K562 (cell line): ENCODE results near the gene NTM. TPM values are rescaled to one million over a fixed set of nuclear protein-coding genes. Genes with fewer than 3 reads are reported as not detected.

Experiments
- ATAC-seq: fragments of 200-7000 bp; cut with Tn5 transposase; 3 replicates; pipeline ENCODE4 v1.9.1; 2020; ENCODE audit warnings: moderate library complexity
- BruUV-seq: library from RNA; stranded (reverse); fragments of 400-500 nt; replicated peaks from 2 replicates; lab custom pipeline; 2021; lab: Mats Ljungman, UMichigan
- CTCF ChIA-PET: fragments of 300-600 bp; formaldehyde crosslinking; extraction: SDS; loops from one replicate; lab custom pipeline; 2021; ENCODE audit warnings: low intra/inter-chr PET ratio; lab: Yijun Ruan, JAX
- POLR2A ChIA-PET: fragments of 300-600, 350-650 bp; sonication (Branson Sonifier 250); formaldehyde crosslinking; extraction: SDS; loops from one replicate; lab custom pipeline; 2021; ENCODE audit warnings: antibody characterized with exemption, inconsistent platforms; lab: Yijun Ruan, JAX
- DNase-seq, 4 experiments: peaks; one replicate each; pipeline versions ENCODE4 v3.0.0 to v3.0.0-alpha.2; 2011 to 2018; ENCODE audit warnings: low spot score in 3 of 4, mixed read lengths in 3 of 4; ENCODE audit errors: extremely low read depth in 1 of 4
- FAIRE-seq: peaks from 2 replicates; lab custom pipeline; 2011; peaks lifted over from hg19 to GRCh38; lab: Jason Lieb, UNC
- H2AFZ ChIP-seq: 2 replicates; pipeline ENCODE4 v1.6.0; 2011; ENCODE audit warnings: low read depth, low read length, control low read depth, inconsistent platforms
- H3K27ac ChIP-seq: fragments of 200-600 bp; 3 replicates; pipeline ENCODE4 v1.8.0; 2011; ENCODE audit warnings: low read depth, mild to moderate bottlenecking, control low read depth, inconsistent platforms, low read length, moderate library complexity, mixed read lengths; ENCODE audit errors: extremely low read depth
- H3K27me3 ChIP-seq, 2 experiments: fragments of 300-600 bp in 1 of 2; 2 replicates in 1 of 2; 3 replicates in 1 of 2; pipeline versions ENCODE4 v1.6.0 to v1.8.0; 2011; ENCODE audit warnings: inconsistent platforms in 2 of 2, low read length in 2 of 2, mild to moderate bottlenecking in 1 of 2, mixed read lengths in 1 of 2, moderate library complexity in 1 of 2; ENCODE audit not compliant: control insufficient read depth in 2 of 2, insufficient read depth in 2 of 2
- H3K36me3 ChIP-seq: fragments of 300-600 bp; 3 replicates; pipeline ENCODE4 v1.8.0; 2011; ENCODE audit warnings: mild to moderate bottlenecking, low read length, inconsistent platforms; ENCODE audit not compliant: control insufficient read depth, insufficient read depth
- H3K4me1 ChIP-seq, 2 experiments: fragments of 200-600 bp in 1 of 2; replicated peaks in 1 of 2; 2 replicates in 1 of 2; 3 replicates in 1 of 2; pipeline versions ENCODE4 v1.5.1 to v1.8.0; 2011; ENCODE audit warnings: inconsistent platforms in 2 of 2, low read length in 2 of 2, mild to moderate bottlenecking in 1 of 2, mixed read lengths in 1 of 2, moderate library complexity in 1 of 2; ENCODE audit not compliant: control insufficient read depth in 2 of 2, insufficient read depth in 2 of 2
- H3K4me2 ChIP-seq: 2 replicates; pipeline ENCODE4 v1.6.1; 2011; ENCODE audit warnings: low read length, control low read depth, inconsistent platforms, mixed read lengths; ENCODE audit not compliant: insufficient read depth
- H3K4me3 ChIP-seq: fragments of 200-600 bp; sonication (generic), shearing (Covaris generic); 2 replicates; pipeline ENCODE4 v1.5.1; 2016; ENCODE audit warnings: control low read depth, inconsistent platforms
- H3K79me2 ChIP-seq: fragments of 200-600 bp; 3 replicates; pipeline ENCODE4 v1.8.0; 2011; ENCODE audit warnings: low read length, inconsistent platforms; ENCODE audit not compliant: control insufficient read depth, insufficient read depth
- H3K9ac ChIP-seq, 2 experiments: 2 replicates each; pipeline versions ENCODE4 v1.6.0 to v1.6.1; 2011; ENCODE audit warnings: low read depth in 2 of 2, low read length in 2 of 2, control low read depth in 1 of 2, inconsistent platforms in 1 of 2, mild to moderate bottlenecking in 1 of 2, mixed read lengths in 1 of 2; ENCODE audit not compliant: insufficient read depth in 1 of 2
- H3K9me1 ChIP-seq: one replicate; pipeline ENCODE4 v1.6.0; 2011; ENCODE audit warnings: inconsistent platforms, mild to moderate bottlenecking, low read length, moderate library complexity; ENCODE audit not compliant: control insufficient read depth, insufficient read depth
- H3K9me3 ChIP-seq: replicated peaks from 2 replicates; pipeline ENCODE4 v1.5.1; 2011; ENCODE audit warnings: low read depth, low read length, inconsistent platforms; ENCODE audit not compliant: control insufficient read depth, insufficient read depth
- H4K20me1 ChIP-seq: replicated peaks from 2 replicates; pipeline ENCODE4 v1.6.1; 2011; ENCODE audit warnings: low read length, inconsistent platforms, mixed read lengths; ENCODE audit not compliant: control insufficient read depth, insufficient read depth
- BRF2 ChIP-seq: IDR thresholded peaks from 3 replicates; pipeline ENCODE4 v1.6.1; 2011; ENCODE audit warnings: borderline replicate concordance, mild to moderate bottlenecking; ENCODE audit not compliant: insufficient read length, insufficient read depth
- IFI16 ChIP-seq: fragments of 250-450 bp; sonication (Bioruptor Pico); IDR thresholded peaks from 2 replicates; pipeline ENCODE4 v2.1.2; 2022; ENCODE audit warnings: mild to moderate bottlenecking, inconsistent platforms
- MAZ ChIP-seq, 2 experiments: fragments of 450-650 bp in 1 of 2; sonication (generic) in 1 of 2; formaldehyde crosslinking; IDR thresholded peaks in 1 of 2; conservative IDR thresholded peaks in 1 of 2; 2 replicates each; pipeline versions ENCODE4 v1.4.0 to v1.5.0; 2020; ENCODE audit warnings: mild to moderate bottlenecking in 1 of 2, missing genetic modification reagents in 1 of 2
- TAF15 ChIP-seq: fragments of 200-400 bp; formaldehyde crosslinking; IDR thresholded peaks from 2 replicates; pipeline ENCODE4 v1.6.1; 2017; ENCODE audit warnings: mild to moderate bottlenecking, low read depth, low read length, moderate library complexity
- TAF7 ChIP-seq: fragments of 450-650 bp; IDR thresholded peaks from 2 replicates; pipeline ENCODE4 v1.6.1; 2016; ENCODE audit warnings: missing genetic modification characterization, missing compliant biosample characterization
- ZC3H11A ChIP-seq: IDR thresholded peaks from 2 replicates; pipeline ENCODE4 v1.6.1; 2012; ENCODE audit warnings: low read depth, low read length, improper control_type of control experiment
- ZNF507 ChIP-seq: conservative IDR thresholded peaks from 2 replicates; pipeline ENCODE4 v1.6.1; 2017; ENCODE audit warnings: missing genetic modification characterization, missing compliant biosample characterization
- ZNF77 ChIP-seq: fragments of 250-450 bp; sonication (Bioruptor Pico); IDR thresholded peaks from 2 replicates; pipeline ENCODE4 v1.5.0; 2020
- WGBS: fragments of 100-300 bp; shearing (Covaris generic); methylation state at CpG from one replicate; pipeline ENCODE4 v1.1.6; 2016; ENCODE audit warnings: low coverage, mixed read lengths; ENCODE audit not compliant: insufficient coverage; ENCODE audit errors: missing lambda C conversion rate; 5-methylcytosine and 5-hydroxymethylcytosine counted together
- in situ Hi-C: fragments of 300-500 bp; cut with MboI; formaldehyde crosslinking; loops from 4 replicates; pipeline ENCODE4 v1.15.0; 2018; ENCODE audit warnings: inconsistent platforms, mixed read lengths
- intact Hi-C: fragments of 100-400 bp; cut with micrococcal nuclease; formaldehyde crosslinking; loops from 2 replicates; pipeline ENCODE4 v1.14.2; 2022
- polyA plus RNA-seq, 8 experiments: library from polyadenylated mRNA; depleted of rRNA in 4 of 8; stranded (reverse) in 5 of 8; unstranded in 3 of 8; fragments of >200 nt; fragmentation: Nextera tagmentation in 2 of 8; fragmentation: Illumina TruSeq in 1 of 8; extraction: Ambion mirVana in 2 of 8; extraction: Trizol in 1 of 8; gene quantifications; 2 replicates each; pipeline versions ENCODE4 v1.2.1 to v1.2.3, GENCODE V29; 2011 to 2014; ENCODE audit warnings: inconsistent platforms in 1 of 8, missing spikeins in 1 of 8
- total RNA-seq, 7 experiments: library from RNA; depleted of rRNA in 6 of 7; stranded (reverse); fragments of >200 nt in 6 of 7; fragmentation: Illumina TruSeq in 2 of 7; extraction: Trizol in 2 of 7; gene quantifications; 2 replicates each; pipeline versions ENCODE4 v1.2.1 to v1.2.3, GENCODE V29; 2011 to 2021; ENCODE audit warnings: low replicate concordance in 1 of 7

The NTM gene
- total and polyA plus RNA-seq, 9 of the 15 experiments (the other 6 are each of a cell fraction or from before 2014, with no cell fraction given): not detected

- ChIA-PET CTCF (no interaction called here), POLR2A (no interaction called here)
- ATAC-seq (no peak), DNase-seq (no peak), FAIRE-seq (no peak)
- in situ Hi-C loops: no loop called here
- TF ChIP-seq IFI16: no peak
- TF ChIP-seq TAF15: no peak
- no peak for TF ChIP-seq ZNF507 (tag)
- no peak for TF ChIP-seq ZNF77
- TF ChIP-seq MAZ (CRISPR knock-in tag; conservative IDR thresholded peaks at IDR 0.05 in 1 of 2, IDR thresholded peaks at IDR 0.05 in 1 of 2): no peak
- no peak for TF ChIP-seq BRF2
- TF ChIP-seq ZC3H11A: no peak
- no peak for TF ChIP-seq TAF7
- Histone ChIP-seq H3K27me3 (no peaks in the 10 kb centered on the region), H3K27ac (no peak overlapping the region), H3K9me1 (no peaks in the 10 kb centered on the region), H3K4me1 (no peaks in the 10 kb centered on the region), H3K36me3 (no peaks in the 10 kb centered on the region), H4K20me1 (no peaks in the 10 kb centered on the region), H3K4me3 (no peak overlapping the region), H3K4me2 (no peak overlapping the region), H2AFZ (no peak overlapping the region), H3K79me2 (no peaks in the 10 kb centered on the region), H3K9me3 (no peaks in the 10 kb centered on the region), H3K9ac (no peak overlapping the region)
- intact Hi-C loops: no loop called here
- WGBS: 0% methylated on average over 6 of the region's 6 CpGs
- BruUV-seq: no TSS peak
These were observed 919.3 kb downstream of the NTM start for GRCh38 chr11:132289590-132290256.
